Neural cell (in vitro differentiated cells): ENCODE data around the gene RABGAP1L.

Experiments used
- EP300 ChIP-seq: fragments of 450-650 bp; conservative IDR thresholded peaks from 2 replicates; pipeline ENCODE4 v1.6.1; 2014; ENCODE audit warnings: antibody characterized with exemption, mild to moderate bottlenecking, moderate library complexity; ENCODE audit not compliant: poor library complexity, severe bottlenecking
- SMC3 ChIP-seq: fragments of 450-650 bp; conservative IDR thresholded peaks from 2 replicates; pipeline ENCODE4 v1.6.1; 2014; ENCODE audit warnings: antibody characterized with exemption, mild to moderate bottlenecking, moderate library complexity; ENCODE audit not compliant: poor library complexity
- TF ChIP-seq, protein P1 (sequence below): fragments of 450-650 bp; IDR thresholded peaks from 2 replicates; pipeline ENCODE4 v1.5.1; 2014; ENCODE audit warnings: antibody characterized with exemption, mild to moderate bottlenecking, moderate library complexity; ENCODE audit not compliant: poor library complexity, severe bottlenecking

DNA sequence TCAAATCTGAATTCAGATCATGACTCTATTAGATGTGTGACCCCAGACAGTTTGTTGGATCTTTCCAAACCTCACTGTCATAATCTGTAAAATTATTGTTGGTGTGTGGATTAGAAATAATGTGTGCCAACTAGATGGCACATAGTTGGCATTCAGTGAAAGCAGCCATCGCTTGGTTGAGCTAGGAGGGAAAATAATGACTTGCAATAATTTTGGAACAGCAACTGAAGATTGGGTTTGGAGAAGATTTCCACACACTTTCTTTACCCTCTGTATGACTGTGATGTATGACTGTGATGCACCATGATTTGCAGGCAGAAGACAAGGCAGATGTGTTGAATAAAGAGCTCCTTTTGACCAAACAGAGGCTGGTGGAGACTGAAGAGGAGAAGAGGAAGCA lies 816.4 kb downstream of the RABGAP1L start:
- TF ChIP-seq, protein P1, sequence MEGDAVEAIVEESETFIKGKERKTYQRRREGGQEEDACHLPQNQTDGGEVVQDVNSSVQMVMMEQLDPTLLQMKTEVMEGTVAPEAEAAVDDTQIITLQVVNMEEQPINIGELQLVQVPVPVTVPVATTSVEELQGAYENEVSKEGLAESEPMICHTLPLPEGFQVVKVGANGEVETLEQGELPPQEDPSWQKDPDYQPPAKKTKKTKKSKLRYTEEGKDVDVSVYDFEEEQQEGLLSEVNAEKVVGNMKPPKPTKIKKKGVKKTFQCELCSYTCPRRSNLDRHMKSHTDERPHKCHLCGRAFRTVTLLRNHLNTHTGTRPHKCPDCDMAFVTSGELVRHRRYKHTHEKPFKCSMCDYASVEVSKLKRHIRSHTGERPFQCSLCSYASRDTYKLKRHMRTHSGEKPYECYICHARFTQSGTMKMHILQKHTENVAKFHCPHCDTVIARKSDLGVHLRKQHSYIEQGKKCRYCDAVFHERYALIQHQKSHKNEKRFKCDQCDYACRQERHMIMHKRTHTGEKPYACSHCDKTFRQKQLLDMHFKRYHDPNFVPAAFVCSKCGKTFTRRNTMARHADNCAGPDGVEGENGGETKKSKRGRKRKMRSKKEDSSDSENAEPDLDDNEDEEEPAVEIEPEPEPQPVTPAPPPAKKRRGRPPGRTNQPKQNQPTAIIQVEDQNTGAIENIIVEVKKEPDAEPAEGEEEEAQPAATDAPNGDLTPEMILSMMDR = no peak
- no peak for TF ChIP-seq EP300
- TF ChIP-seq SMC3 = no peak
